ENCODE measurements around the gene RAD52.
A peak's percentile ranks its signal among the peaks of the same experiment; 100 is the strongest.
"Not testable (repeated sequence)": the region's sequence is repeated elsewhere in the genome, so short reads cannot be mapped to it uniquely, and the experiment has no call there.

The RAD52 gene

GRCh38 chr12:948238-948637, 1.3 kb downstream of the RAD52 start:
- TF ChIP-seq, protein P1, sequence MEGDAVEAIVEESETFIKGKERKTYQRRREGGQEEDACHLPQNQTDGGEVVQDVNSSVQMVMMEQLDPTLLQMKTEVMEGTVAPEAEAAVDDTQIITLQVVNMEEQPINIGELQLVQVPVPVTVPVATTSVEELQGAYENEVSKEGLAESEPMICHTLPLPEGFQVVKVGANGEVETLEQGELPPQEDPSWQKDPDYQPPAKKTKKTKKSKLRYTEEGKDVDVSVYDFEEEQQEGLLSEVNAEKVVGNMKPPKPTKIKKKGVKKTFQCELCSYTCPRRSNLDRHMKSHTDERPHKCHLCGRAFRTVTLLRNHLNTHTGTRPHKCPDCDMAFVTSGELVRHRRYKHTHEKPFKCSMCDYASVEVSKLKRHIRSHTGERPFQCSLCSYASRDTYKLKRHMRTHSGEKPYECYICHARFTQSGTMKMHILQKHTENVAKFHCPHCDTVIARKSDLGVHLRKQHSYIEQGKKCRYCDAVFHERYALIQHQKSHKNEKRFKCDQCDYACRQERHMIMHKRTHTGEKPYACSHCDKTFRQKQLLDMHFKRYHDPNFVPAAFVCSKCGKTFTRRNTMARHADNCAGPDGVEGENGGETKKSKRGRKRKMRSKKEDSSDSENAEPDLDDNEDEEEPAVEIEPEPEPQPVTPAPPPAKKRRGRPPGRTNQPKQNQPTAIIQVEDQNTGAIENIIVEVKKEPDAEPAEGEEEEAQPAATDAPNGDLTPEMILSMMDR (IDR thresholded peaks at IDR 0.05; ENCODE audit: borderline replicate concordance, insufficient read depth, low read depth, low read length) = no peak
- H3K4me3 ChIP-seq (ENCODE audit: low read depth, low read length) = peak overlapping the region; percentile 87

GRCh38 chr12:946631-947030, 2.9 kb downstream of the RAD52 start:
- no peak overlapping the region for H3K4me3 ChIP-seq (ENCODE audit: low read depth, low read length)
- TF ChIP-seq, protein P1 (IDR thresholded peaks at IDR 0.05; ENCODE audit: borderline replicate concordance, insufficient read depth, low read depth, low read length) = no peak

GRCh38 chr12:946212-946611, 3.3 kb downstream of the RAD52 start:
- H3K4me3 ChIP-seq (ENCODE audit: low read depth, low read length) = no peak overlapping the region
- TF ChIP-seq, protein P1 (IDR thresholded peaks at IDR 0.05; ENCODE audit: borderline replicate concordance, insufficient read depth, low read depth, low read length) = no peak

DNA sequence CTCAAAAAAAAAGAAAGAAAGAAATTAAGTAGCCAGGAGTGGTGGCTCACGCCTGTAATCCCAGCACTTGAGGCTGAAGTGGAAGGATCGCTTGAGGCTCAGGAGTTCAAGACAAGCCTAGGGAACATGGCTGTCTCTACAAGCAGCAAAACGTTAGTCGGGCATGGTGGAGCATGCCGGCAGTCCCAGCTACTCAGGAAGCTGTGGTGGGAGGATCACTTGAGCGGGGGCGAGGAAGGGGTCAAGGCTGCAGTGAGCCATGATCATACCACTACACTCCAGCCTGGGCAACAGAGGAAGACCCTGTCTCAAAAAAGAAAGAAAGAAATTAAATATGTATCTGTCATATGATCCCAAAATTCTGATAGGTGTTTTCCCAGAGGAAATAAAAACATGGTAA, 5.3 kb downstream of the RAD52 start:
- no peak overlapping the region for H3K4me3 ChIP-seq (ENCODE audit: low read depth, low read length)
- TF ChIP-seq, protein P1 (IDR thresholded peaks at IDR 0.05; ENCODE audit: borderline replicate concordance, insufficient read depth, low read depth, low read length) = no peak

DNA sequence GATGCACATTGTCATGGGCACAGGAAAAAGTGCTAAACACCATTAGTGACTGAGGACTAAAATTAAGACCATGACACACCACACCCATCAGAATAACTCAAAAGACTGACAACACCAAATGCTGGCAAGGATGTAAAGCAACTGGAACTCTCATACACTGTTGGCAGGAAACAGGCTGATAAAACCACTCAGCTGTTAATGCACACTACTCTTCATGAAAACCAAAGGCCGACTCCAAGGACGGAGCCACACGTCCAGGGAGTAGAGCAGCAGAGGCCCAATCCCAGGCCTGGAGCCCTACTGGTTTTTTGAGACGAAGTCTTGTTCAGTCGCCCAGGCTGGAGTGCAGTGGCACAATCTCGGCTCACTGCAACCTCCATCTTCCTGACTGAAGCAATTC, 6.4 kb downstream of the RAD52 start:
- no peak overlapping the region for H3K4me3 ChIP-seq (ENCODE audit: low read depth, low read length)
- TF ChIP-seq, protein P1 (IDR thresholded peaks at IDR 0.05; ENCODE audit: borderline replicate concordance, insufficient read depth, low read depth, low read length) = no peak

DNA sequence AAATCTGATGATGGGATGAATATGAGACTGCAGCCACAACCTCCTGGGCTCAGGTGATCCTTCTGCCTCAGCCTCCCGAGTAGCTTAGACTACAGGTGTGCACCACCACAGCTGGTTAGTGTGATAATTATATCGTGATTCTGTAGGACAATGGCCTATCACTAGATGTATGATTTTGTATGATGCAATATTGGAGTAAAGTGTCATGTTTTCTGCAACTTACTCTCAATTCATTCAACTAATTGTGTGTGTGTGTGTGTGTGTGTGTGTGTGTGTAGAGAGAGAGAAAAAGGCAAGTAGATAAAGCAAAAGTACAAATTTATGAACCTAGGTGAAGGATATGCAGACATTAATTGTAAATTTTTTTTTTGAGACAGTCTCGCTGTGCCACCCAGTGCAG, 10.7 kb downstream of the RAD52 start:
- TF ChIP-seq, protein P1 (IDR thresholded peaks at IDR 0.05; ENCODE audit: borderline replicate concordance, insufficient read depth, low read depth, low read length) = no peak
- H3K4me3 ChIP-seq (ENCODE audit: low read depth, low read length) = no peak overlapping the region

DNA sequence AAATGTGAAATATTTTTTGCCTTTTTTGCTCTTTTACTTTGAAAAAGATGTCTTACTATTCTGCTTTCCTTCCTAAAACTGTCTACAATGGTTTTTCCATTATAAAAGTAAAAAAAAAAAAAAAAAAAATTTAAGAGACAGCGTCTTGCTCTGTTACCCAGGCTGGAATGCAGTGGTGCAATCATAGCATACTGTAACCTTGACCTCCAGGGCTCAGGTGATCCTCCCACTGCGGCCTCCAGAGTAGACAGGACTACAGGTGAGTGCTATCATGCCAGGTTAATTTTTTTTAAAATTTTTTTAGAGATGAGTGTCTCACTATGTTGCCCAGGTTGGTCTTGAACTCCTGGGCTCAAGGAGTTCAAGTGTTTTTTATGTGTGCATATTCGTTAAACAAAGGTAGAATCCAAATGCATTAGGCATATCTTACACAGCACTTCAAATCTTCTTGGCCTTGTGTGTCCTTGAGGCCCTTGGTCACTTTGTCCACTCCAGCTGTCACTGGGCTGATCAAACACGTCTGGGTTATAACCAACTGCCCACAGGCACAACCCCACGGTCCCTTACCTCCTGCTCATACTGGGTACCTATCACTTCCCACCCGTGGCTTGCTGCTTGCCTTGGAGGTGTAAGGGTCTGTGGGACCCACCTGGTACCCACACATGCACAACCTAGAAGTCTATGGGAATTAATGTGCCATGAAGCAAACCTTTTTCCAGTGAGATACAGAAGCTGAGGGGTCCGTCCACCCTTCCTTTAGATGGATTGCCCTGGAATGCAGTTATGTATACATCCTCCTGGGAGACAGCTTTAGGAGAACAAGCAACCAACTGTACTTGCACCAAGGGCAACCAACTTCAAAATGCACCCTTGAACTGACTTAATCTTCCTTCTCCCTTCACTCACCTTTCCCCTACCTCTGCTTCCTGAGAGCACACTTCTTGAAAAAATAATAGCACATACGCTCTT, 12.8 kb downstream of the RAD52 start:
- TF ChIP-seq, protein P1 (IDR thresholded peaks at IDR 0.05; ENCODE audit: borderline replicate concordance, insufficient read depth, low read depth, low read length) = no peak

DNA sequence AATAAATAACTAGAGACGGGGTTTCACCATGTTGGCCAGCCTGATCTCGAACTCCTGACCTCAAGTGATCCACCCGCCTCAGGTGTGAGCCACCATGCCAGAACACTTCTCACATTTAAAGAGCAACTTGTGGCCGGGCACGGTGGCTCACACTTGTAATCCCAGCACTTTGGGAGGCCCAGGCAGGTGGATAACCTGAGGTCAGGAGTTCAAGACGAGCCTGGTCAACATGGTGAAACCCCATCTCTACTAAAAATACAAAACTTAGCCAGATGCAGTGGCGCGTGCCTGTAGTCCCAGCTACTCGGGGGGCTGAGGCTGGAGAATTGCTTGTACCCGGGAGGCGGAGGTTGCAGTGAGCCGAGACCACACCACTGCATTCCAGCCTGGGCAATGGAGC, 13.6 kb downstream of the RAD52 start:
- not testable (repeated sequence) for H3K4me3 ChIP-seq (ENCODE audit: low read depth, low read length)

More for the DNA sequence above, 12.8 kb downstream of the RAD52 start:
- no peak overlapping the region for H3K4me3 ChIP-seq (ENCODE audit: low read depth, low read length)
